Stimulated activated CD4-positive, alpha-beta T cell treated with anti-CD3 and anti-CD28 coated beads, Interleukin-15, amount 100 ng/mL, for 48 hours (primary cell): ENCODE measurements around the gene NGFR.

Experiments
- DNase-seq, 2 donors: peaks; one replicate each; pipeline ENCODE4 v3.0.0-alpha.2; 2020; ENCODE audit warnings: low read depth in 2 of 2

Gene NGFR

DNA sequence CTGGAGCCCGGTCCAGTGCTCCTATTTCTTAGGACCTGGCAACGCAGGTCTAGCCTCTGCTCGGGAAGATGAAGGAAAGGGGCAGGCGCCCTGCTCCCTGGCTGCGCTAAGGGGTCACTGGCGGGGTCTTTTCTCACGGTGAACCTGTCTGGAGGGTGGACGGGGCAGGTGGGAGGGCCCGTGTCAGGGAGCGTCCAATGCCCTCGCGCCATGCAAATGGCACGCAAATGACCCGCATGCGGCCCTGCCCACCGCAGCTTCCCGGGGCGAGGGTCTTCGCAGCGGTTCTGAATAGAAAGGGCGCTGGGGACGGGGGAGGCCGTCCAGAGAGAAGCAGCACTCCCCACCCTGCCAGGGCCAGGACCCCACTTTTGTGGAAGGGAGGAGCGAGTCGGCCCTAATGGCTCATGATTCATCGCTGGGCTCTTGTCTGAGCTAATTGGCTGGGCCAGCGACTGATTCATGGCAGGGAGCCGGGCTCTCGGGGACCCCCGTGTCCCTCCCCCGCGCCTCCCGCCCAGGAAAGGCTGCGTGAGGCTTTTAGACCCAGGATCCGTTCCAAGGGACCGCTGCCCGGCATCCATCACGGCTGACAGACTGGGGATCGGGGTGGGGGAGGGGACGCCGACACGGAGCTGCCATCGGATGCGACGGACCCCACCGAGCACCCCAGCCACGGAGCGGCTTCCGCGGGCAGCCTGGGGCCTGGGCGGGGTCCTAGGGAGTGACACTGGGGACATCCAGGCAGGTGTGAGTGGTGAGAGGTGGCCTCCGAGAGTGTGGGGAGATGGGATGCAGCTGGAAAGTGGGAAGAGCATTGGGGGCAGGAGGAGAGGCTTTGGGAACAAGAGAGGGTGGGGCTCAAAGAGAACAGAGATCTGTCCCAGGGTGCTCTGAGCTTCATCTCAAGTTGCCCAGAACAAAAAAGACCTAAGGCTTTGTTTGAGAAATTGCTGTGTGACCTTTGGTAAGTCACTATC is 25.0 kb upstream of the NGFR start:
- no peak for DNase-seq

DNA sequence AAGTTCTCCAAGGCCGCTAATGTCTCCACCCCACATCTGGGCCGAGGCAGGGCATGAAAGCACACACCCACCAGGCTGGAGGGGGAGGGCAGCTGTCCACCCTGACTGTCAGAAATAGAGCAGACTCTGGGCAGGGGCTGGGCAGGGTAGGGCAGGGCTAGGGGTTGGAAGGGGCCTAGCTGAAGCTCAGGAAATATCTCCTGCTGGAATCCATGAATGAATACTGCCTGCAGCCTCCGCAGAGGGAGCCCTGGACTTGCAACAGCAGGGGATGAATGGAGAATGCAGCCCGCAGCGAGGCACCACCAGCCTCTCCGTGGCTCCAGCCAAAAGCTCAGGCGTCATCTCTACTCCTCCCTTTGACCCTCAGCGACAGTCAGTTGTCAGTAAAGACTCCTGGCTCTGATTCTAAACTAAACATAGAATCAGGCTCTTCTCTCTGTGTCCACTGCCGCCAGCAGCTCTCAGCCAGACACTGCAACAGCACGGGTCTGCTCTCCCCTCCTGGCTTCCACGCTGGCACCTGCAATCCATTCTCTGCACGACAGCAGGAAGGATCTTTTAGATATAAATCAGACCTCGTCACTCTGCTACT is 23.9 kb upstream of the NGFR start:
- no peak for DNase-seq

DNA sequence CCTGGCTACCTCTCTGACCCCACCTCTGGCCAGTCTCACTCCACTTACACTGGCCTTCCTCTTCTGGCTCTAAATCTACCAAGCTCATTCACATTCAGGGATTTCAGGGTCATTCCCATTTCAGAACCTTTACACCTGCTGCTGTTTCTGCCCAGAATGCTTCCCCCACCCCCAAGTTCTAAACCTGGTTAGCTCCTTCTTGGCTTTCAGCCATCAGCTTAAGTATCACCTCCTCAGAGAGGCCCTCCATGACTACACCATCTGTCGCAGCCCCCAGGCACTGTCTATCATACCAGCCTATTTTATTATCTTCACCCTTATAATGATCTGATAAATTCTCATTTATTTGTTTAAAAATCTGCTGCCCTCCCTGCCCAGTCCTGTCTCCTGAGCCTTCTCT is 23.3 kb upstream of the NGFR start:
- no peak for DNase-seq

DNA sequence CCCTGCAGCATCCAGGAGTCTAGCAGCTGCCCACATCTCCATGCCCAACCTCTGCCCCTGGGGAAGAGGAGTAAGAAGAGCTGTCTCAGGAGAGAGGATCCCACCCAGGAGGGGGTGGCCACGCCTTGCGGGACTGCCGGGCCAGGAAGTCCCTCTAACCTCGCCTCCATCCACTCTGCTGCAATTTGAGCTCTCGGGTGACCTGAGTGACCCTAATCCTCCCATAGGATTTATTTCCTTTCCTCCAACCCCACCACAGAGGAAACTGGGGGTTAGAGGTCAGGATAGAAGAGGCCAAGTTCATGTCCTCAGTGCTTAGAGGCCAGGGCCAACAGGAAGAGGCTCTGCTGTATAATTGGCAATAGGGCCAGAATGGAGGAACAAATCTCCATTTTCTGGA is 22.6 kb upstream of the NGFR start:
- DNase-seq, result no peak

- no peak for DNase-seq
Observed at GRCh38 chr17:49473900-49474751, 21.0 kb upstream of the NGFR start.

GRCh38 chr17:49477709-49478108 is 17.4 kb upstream of the NGFR start:
- no peak for DNase-seq

DNA sequence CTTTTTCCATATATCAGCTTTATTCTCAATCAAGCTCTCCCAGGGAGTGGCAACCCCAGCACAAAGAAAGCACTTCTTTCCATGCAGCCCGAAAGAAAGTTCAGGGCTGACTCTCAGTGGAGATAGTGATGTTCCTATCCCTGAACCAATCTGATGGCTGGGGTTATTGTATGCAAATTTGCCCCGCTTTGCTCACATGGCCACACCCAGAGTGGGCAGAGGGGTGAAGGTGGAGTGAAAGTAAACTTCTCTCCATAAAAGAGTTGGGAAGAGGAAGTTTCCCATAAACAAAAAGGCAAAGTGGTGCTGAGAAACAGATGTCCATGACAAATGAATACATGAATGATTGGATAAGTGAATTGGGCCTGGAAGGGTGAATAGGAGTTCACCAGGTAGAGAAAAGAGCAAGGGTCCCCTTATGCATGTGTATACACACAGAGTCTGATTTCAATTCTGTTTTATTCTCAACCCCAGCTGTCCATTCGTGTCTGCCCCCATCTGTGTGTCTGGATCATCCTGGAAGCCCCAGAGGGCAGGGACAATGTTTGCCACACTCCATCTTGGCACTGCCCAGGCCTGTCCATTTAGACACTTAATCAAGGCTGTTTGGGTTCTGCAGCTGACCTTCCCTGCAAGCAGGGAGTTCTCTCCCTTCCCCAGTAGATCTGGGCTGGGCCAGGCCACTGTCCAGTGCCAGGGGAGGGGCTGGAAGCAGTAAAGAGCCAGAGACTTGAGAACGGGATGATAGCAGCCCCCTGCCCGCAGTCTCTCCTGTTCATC is 14.1 kb upstream of the NGFR start:
- DNase-seq, result no peak

DNA sequence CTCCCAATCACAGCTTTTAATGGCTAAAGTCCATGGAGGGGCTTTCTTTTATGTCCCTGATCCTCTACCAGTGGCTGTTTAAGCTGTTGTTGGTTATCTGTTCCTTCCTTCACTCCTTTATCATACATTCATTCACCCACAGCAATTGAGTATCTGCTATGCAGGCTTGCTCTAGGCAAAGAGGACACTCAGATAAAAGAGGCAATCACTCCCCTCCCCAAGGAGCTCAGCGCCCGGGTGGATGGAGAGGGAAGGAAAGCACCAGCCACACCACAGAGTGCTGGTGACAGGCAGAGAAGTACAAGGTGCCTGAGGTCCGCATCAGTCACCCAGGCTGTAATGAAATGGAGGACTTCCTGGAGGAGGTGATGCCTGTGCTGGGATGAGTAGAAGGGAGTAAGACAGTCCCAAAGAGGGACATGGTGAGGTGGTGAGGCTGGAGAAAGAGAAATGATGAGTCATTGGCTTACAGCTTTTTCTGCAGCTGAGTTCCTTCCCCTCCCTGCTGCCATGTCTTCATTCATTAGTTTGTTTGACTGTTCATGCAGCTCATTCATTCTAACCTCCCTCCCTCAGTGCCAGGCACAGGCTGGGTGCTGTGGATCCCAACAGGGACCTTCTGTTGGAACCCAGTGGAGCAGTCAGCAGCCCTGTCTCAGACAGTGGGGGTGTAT is 12.8 kb upstream of the NGFR start:
- DNase-seq, result no peak

DNA sequence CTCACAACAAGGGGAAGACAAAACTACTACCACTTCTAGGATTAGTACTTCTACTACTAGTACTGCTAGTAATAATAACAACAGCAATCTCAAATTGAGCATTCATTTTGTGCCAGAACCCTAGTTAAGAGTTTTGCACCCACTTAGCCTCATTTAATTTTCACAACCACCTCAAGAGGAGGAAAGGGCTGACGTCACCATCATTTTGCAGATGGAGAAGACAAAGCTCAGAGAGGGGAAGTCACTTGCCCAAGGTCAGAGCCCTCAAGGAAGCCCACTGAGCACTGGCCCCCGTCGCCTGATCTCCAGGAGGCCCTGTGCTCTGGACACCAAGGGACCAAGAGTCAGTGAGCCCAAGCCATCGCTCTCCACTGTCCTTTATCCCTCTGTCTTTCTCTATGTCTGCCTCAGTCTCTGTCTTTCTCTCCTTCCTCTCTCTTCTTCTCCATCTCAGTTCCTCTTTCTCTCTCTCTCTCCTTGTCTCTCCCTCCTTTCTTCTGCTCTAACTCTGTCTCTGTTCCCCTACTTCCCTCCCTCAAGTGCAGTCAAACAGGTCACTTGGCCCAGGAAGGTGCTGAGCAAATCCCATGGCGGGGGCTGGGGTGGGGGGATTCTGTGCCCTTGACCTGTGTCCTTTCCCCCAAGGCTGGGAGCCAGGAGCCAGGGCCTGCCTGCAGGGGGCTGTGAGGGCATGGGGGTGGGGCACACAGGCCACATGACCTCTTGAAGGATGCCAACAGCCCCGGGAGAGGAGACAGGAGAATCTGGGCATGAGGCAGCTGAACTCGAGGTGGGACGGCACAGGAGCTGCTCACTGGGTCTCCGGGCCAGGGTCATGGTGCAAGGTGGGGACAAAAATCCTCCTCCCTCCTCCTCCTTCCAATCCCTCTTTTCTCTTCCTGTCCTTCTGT is 11.2 kb upstream of the NGFR start:
- no peak for DNase-seq

GRCh38 chr17:49484588-49484987 is 10.5 kb upstream of the NGFR start:
- no peak for DNase-seq

- DNase-seq, result no peak
Observed at GRCh38 chr17:49486012-49486641, 9.0 kb upstream of the NGFR start.

- DNase-seq, result no peak
Observed at GRCh38 chr17:49487183-49487582, 7.9 kb upstream of the NGFR start.

DNA sequence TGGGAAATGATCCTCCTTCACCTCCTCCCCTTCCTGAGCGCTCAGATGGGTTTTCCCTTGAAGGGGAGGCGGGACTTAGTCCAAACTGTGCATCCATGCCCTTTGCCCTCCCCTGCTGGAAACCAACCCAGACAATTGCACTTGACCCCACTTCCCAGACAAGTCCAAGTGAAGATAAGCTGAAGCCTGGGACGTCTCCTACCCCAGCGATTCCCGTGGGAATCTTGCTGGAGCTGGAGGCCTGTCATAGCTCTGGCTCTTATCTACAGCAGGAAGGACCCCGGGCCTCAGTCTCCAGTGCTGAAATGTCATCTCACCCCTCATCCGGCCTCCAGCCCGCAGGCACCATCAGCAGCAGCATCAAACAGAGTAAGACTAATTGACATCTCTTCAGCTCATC is 6.5 kb upstream of the NGFR start:
- no peak for DNase-seq

- DNase-seq, result no peak
Observed at GRCh38 chr17:49489348-49489747, 5.7 kb upstream of the NGFR start.

DNA sequence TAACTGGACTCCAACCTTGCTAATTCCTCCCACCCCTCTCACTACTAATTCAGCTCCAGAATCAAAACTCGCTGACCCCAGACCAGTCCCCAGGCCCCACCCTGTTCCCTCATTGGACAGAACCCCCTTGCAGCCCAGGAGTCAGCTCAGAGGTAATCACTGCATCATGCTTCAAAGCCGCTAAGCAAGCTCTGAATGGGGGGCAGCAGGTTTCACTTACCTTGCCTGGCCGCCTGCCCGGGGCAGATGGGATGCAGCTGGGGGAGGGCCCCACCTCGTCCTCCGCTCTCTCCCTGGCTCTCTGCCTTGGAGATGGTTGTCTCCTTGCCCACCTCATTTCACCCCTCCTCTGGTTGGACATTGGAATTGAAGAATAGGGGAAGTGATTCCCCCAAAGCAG is 4.8 kb upstream of the NGFR start:
- no peak for DNase-seq

GRCh38 chr17:49491192-49491769 is 3.8 kb upstream of the NGFR start:
- DNase-seq, result no peak

DNA sequence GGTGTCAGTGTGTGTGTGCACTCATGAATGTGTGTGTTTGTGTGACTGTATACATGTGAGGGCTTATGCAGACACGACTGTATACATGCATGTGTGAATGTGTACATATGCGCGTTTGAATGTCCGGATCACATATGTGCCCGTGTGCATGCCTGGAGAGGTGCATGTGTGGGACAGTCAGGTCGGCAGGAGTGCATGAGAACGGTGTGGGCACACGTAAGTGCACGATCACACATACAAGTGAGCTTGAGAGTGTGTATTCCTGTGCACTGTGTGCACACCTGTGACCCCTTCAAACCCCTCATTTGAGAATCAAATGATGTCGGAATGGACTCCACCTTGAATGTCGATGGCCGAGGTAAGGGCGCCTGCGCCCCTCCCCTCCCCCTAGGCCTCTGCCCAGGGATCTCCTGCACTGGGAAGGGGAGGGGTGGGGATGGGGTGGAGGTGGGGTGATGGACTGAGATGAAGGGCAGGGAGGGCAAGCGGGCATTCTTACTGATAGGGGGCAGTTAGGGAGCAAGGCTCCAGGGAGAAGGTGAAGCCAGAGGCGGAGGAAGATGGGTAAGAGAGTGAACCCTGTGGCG is 601 bp upstream of the NGFR start:
- DNase-seq, result no peak

DNA sequence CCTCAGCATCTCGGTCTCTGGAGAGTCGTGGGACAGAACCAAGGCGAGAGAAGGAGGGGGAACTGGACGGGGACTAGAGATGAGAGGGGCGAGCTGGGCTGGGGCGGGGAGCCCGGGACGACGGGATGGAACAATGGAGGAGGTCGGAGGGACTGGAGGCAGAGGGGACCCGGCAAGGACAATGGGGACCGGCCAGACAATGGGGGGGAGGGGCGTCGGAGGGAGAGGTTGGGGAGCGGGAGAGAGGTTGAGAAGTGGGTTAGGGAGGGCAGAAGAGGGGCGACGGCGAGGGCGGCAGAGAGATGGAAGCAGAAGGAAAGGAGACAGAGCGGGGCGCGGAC is 719 bp downstream of the NGFR start:
- DNase-seq, result no peak
